Upper lobe of left lung (tissue), 6 donors: ENCODE data around the gene KIF6. TPM values are rescaled to one million over a fixed set of nuclear protein-coding genes. Genes with fewer than 3 reads are reported as not detected.

Source experiments
- ATAC-seq, 2 donors: fragments of 200-7000 bp; cut with Tn5 transposase; one replicate each; pipeline ENCODE4 v1.9.1; 2022; ENCODE audit warnings: mild to moderate bottlenecking in 2 of 2, moderate library complexity in 2 of 2; ENCODE audit not compliant: low FRiP score in 2 of 2
- DNase-seq, 2 donors: peaks; one replicate each; pipeline ENCODE4 v3.0.0-alpha.2; 2019 to 2020
- H3K27ac ChIP-seq, 4 donors: fragments of 200-600 bp; sonication (generic); one replicate each; pipeline ENCODE4 v1.5.1; 2016 to 2019
- H3K27me3 ChIP-seq, 4 donors: fragments of 200-600 bp; sonication (generic); one replicate each; pipeline ENCODE4 v1.5.1; 2017 to 2019
- H3K36me3 ChIP-seq, 4 donors: fragments of 200-600 bp; sonication (generic); one replicate each; pipeline ENCODE4 v1.5.1; 2016 to 2019
- H3K4me1 ChIP-seq, 4 donors: fragments of 200-600 bp; sonication (generic); one replicate each; pipeline ENCODE4 v1.5.1; 2018 to 2019
- H3K4me3 ChIP-seq, 4 donors: fragments of 200-600 bp; sonication (generic); one replicate each; pipeline ENCODE4 v1.5.1; 2017 to 2019; ENCODE audit warnings: mild to moderate bottlenecking in 2 of 4, moderate library complexity in 1 of 4
- H3K9me3 ChIP-seq, 4 donors: fragments of 200-600 bp; sonication (generic); one replicate each; pipeline ENCODE4 v1.5.1; 2018 to 2019
- EP300 ChIP-seq, 4 donors: sonication (generic); formaldehyde crosslinking; IDR thresholded peaks; one replicate each; pipeline ENCODE4 v1.5.1; 2017; ENCODE audit warnings: antibody characterized with exemption in 4 of 4, control low read depth in 2 of 4
- POLR2A ChIP-seq, 4 donors: fragments of 450-650 bp; IDR thresholded peaks; one replicate each; pipeline ENCODE4 v1.5.1; 2016 to 2017; ENCODE audit warnings: antibody characterized with exemption in 4 of 4, mild to moderate bottlenecking in 2 of 4
- POLR2AphosphoS5 ChIP-seq, 2 donors: sonication (generic); formaldehyde crosslinking; IDR thresholded peaks; one replicate each; pipeline ENCODE4 v1.5.1; 2017; ENCODE audit warnings: antibody characterized with exemption in 2 of 2
- WGBS, 2 donors: methylation state at CpG; one replicate each; pipeline ENCODE4 v1.1.5; 2017 to 2018; 5-methylcytosine and 5-hydroxymethylcytosine counted together
- total RNA-seq, 6 donors: library from RNA; depleted of rRNA in 4 of 6; stranded (reverse); fragments of >200 nt in 4 of 6; gene quantifications; one replicate each; pipeline versions ENCODE4 v1.1.0 to v1.2.1, GENCODE V29; 2016 to 2021
- TF ChIP-seq, protein P1 (sequence below), 6 experiments: fragments of 450-650 bp in 4 of 6; fragments of 200-600 bp in 2 of 6; sonication (generic) in 2 of 6; IDR thresholded peaks; one replicate each; pipeline ENCODE4 v1.5.1; 2016 to 2019; ENCODE audit warnings: antibody characterized with exemption in 6 of 6
- donor health status: DM: no; HTN: no; CAD: no; lungs with moderate emphysema.
- donor health status: DM: no; HTN: yes; CAD: no; lungs with severe emphysema.

KIF6 gene
- total RNA-seq, 6 donors from 2014 or later = 0.55 to 7.9 (median 1.5) TPM

GRCh38 chr6:39590871-39591393 lies 134.3 kb downstream of the KIF6 start:
- Histone ChIP-seq H3K4me1 (no peaks in the 10 kb centered on the region), H3K36me3 (no peaks in the 10 kb centered on the region), H3K4me3 (no peak overlapping the region), H3K27me3 (no peaks in the 10 kb centered on the region), H3K27ac (no peak overlapping the region), H3K9me3 (no peaks in the 10 kb centered on the region)
- ATAC-seq (no peak), DNase-seq (no peak)
- TF ChIP-seq POLR2AphosphoS5 (IDR thresholded peaks at IDR 0.05) (no peak), EP300 (IDR thresholded peaks at IDR 0.05) (no peak)
- TF ChIP-seq, protein P1, sequence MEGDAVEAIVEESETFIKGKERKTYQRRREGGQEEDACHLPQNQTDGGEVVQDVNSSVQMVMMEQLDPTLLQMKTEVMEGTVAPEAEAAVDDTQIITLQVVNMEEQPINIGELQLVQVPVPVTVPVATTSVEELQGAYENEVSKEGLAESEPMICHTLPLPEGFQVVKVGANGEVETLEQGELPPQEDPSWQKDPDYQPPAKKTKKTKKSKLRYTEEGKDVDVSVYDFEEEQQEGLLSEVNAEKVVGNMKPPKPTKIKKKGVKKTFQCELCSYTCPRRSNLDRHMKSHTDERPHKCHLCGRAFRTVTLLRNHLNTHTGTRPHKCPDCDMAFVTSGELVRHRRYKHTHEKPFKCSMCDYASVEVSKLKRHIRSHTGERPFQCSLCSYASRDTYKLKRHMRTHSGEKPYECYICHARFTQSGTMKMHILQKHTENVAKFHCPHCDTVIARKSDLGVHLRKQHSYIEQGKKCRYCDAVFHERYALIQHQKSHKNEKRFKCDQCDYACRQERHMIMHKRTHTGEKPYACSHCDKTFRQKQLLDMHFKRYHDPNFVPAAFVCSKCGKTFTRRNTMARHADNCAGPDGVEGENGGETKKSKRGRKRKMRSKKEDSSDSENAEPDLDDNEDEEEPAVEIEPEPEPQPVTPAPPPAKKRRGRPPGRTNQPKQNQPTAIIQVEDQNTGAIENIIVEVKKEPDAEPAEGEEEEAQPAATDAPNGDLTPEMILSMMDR (IDR thresholded peaks at IDR 0.05) = no peak
- 83 to 89% methylated on average over 5 of the region's 5 CpGs for WGBS, 2 donors

DNA sequence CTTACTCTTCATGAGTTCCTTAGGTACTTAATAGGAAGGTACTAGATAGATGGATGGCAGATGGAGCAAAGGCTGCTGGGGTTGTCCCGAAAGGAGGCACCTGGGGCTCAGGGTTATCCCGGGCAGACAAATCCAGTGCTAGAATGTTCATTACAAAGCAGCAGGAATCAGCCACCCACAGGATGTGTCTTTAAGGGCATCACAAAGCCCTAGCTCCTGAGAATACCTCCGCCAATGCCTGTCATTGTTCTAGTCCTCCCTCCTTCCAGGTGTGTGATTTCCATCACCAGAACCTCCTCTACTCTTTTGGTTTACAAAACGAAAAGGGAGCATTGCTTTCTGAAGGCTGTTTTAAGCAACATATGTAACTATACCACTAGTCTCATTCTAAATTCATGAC lies 138.1 kb downstream of the KIF6 start:
- H3K4me3 ChIP-seq = no peak overlapping the region
- no peak overlapping the region for H3K27ac ChIP-seq
- H3K4me1 ChIP-seq = no peaks in the 10 kb centered on the region
- ATAC-seq = no peak
- H3K36me3 ChIP-seq = no peaks in the 10 kb centered on the region
- no peak for DNase-seq
- 86 to 89% methylated on average over 4 of the region's 4 CpGs for WGBS, 2 donors
- H3K9me3 ChIP-seq = no peaks in the 10 kb centered on the region
- no peak for TF ChIP-seq POLR2A (IDR thresholded peaks at IDR 0.05)
- TF ChIP-seq EP300 (IDR thresholded peaks at IDR 0.05) = no peak
- TF ChIP-seq, protein P1 (IDR thresholded peaks at IDR 0.05) = no peak
- no peak for TF ChIP-seq POLR2AphosphoS5 (IDR thresholded peaks at IDR 0.05)
- no peaks in the 10 kb centered on the region for H3K27me3 ChIP-seq

- H3K27ac ChIP-seq = no peak overlapping the region
- H3K4me1 ChIP-seq = no peaks in the 10 kb centered on the region
- no peak for ATAC-seq
- H3K36me3 ChIP-seq = no peaks in the 10 kb centered on the region
- H3K4me3 ChIP-seq = no peak overlapping the region
- H3K27me3 ChIP-seq = no peaks in the 10 kb centered on the region
- DNase-seq = no peak
- WGBS, 2 donors = 72 to 85% methylated on average over 2 of the region's 2 CpGs
- H3K9me3 ChIP-seq = no peaks in the 10 kb centered on the region
- TF ChIP-seq POLR2A (IDR thresholded peaks at IDR 0.05) = no peak
- no peak for TF ChIP-seq EP300 (IDR thresholded peaks at IDR 0.05)
These were observed 139.6 kb downstream of the KIF6 start for GRCh38 chr6:39585641-39586040.

GRCh38 chr6:39577446-39578165 lies 147.6 kb downstream of the KIF6 start:
- ATAC-seq (no peak), DNase-seq (no peak)
- H3K27me3 ChIP-seq = no peaks in the 10 kb centered on the region
- 86 to 89% methylated on average over 6 of the region's 6 CpGs for WGBS, 2 donors
- peaks cover 0 to 6% (median 2%) of the 10 kb centered on the region in 4 donors for H3K4me1 ChIP-seq
- TF ChIP-seq, protein P1 (IDR thresholded peaks at IDR 0.05) = no peak
- no peak for TF ChIP-seq POLR2A (IDR thresholded peaks at IDR 0.05)
- TF ChIP-seq EP300 (IDR thresholded peaks at IDR 0.05) = no peak
- no peak for TF ChIP-seq POLR2AphosphoS5 (IDR thresholded peaks at IDR 0.05)
- H3K9me3 ChIP-seq = no peaks in the 10 kb centered on the region
- H3K4me3 ChIP-seq = no peak overlapping the region
- H3K27ac ChIP-seq = no peak overlapping the region
- no peaks in the 10 kb centered on the region for H3K36me3 ChIP-seq

DNA sequence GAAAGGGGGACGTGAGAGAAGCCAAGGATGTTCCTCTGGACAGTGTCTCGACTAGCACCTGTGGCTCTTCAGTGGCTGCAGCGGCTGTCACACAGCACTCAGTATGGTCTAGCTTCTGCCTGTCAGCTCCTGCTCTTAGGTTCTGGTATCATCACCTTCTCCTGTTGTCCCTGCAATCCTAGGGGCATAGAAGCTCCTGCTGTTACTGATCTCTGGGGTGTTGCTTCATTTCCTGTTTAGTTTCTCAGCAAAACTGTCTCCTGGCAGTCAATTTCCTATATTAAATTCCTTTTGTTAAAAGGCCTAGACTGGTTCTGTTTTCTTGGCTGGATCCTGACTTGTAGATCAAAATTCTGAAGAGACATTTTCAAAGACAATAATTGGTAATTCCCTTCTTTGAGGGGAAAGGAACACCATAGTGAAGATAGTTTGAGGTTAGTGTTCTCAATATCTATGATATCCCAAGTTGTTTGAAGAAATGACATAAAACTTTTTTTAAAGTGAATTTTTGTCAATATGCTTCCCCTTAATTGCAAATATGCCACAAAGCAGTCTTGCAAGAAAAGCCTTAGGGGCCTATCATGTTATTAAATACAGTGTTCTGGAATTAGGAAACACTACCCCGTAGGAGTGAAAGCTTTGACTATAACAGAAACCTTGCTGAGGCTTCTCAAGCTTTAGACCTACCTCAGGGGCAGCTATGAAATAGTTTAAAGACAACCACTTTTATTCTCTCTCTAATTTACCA lies 148.5 kb downstream of the KIF6 start:
- no peak for TF ChIP-seq POLR2AphosphoS5 (IDR thresholded peaks at IDR 0.05)
- no peak for TF ChIP-seq EP300 (IDR thresholded peaks at IDR 0.05)
- TF ChIP-seq POLR2A (IDR thresholded peaks at IDR 0.05) = no peak
- TF ChIP-seq, protein P1 (IDR thresholded peaks at IDR 0.05) = no peak

More for the DNA sequence above, 148.5 kb downstream of the KIF6 start:
- no peak overlapping the region for H3K4me3 ChIP-seq
- DNase-seq (no peak), ATAC-seq (no peak)
- H3K27ac ChIP-seq = no peak overlapping the region
- H3K36me3 ChIP-seq = no peaks in the 10 kb centered on the region
- peaks cover 0 to 6% (median 2%) of the 10 kb centered on the region in 4 donors for H3K4me1 ChIP-seq
- no peaks in the 10 kb centered on the region for H3K9me3 ChIP-seq
- 78 to 86% methylated on average over 4 of the region's 4 CpGs for WGBS, 2 donors
- no peaks in the 10 kb centered on the region for H3K27me3 ChIP-seq
